HG03060 (cell line): Measurements from ENCODE around the gene TAB2.
"Not testable (repeated sequence)": the region's sequence is repeated elsewhere in the genome, so short reads cannot be mapped to it uniquely, and the experiment has no call there.

Experiments used
- ATAC-seq: cut with Tn5 transposase; IDR thresholded peaks from one replicate; pipeline ENCODE4 v1.9.1; 2021; ENCODE audit warnings: low read depth, moderate number of reproducible peaks; ENCODE audit not compliant: unreplicated experiment

The TAB2 gene

DNA sequence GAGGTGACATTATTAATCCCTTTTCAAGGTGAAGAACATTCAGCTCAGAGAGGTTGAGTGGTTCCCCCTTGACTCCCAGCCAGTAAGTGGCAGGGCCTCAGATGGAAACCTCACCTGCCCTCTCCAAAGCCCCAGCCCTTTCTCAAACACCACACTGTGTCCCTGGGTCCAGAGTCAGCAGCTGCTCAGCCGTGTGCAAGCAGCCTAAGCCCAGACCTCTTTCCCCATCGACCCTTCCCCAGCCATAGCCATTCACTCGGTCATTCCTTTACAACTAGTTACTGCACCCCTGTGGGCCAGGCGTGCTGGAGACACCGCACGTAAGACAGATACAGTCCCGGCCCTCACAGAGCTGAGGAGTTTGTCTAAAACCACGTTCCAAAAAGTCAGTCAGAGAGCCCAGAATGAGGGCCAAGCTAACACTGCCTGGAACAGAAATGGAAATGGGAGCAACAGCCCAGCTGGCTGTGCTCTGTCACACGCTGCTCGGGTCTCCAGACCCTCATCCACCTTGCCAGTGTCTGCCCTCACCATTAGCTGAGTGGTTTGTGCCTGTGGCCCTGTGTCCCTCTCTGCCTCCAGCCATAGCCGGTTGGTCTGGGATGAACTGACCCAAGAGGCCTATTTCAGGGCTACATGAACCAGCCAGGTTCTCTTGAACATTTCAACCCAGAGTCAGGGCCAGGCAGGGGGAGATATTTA is 137.7 kb downstream of the TAB2 start:
- ATAC-seq: no peak

DNA sequence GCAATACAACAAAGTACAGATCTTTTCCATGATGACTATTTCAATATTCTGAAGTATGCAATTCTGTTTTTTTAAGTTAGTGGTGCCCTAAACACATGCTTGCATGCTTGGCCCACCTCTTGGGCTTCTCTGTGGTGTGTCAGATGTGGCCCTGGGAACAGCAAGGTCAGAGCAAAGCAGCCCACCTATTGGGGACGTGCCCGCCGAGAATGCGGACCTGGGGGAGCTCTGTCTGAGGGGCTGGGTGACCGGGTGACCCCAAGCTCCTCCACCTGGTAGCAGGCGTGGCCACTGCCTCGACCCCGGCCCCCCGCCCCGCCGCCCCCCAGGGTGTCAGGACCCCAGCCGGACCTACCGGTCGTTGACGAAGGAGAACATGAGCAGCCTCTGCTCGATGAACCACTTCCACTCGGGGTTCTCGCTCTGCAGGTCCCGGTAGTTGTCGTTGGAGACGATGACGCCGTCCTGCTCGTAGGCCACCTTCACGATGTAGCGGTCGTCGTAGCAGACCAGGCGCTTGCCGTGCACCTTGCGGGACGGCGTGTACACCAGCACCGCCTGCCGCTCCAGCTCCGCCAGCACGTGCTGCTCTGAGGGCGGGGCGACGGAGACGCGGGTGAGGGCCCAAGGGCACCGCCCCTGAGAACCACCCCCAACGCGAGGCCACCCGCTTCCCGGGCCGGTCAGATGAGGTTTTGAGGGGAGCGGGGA is 139.0 kb downstream of the TAB2 start:
- ATAC-seq: no peak

DNA sequence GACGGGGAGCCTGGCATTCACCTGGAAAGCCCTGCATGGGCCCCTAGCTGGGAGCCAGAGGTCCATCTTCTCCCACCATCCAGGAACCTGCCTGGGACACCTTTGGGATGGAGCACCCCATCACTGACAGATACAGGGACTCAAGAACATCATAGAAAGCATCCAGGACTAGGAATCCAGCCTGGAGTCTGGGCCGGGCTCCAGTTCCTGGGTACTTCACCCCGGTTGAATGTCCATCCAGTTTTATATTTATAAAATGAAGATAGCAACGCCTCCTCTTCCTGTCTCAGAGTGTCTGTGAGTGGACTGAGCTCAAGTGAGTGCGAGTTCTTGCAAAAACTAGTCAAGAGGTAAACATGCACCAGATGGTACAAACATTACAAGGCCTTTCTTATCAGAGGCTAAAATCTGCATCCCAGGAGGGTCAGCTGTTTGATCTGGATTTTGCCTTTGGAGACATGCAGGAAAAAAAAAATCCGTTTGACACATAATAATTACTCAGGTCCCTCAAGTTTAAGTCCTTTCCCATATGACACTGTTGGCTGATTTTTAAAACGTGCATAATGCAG is 139.9 kb downstream of the TAB2 start:
- ATAC-seq: no peak

DNA sequence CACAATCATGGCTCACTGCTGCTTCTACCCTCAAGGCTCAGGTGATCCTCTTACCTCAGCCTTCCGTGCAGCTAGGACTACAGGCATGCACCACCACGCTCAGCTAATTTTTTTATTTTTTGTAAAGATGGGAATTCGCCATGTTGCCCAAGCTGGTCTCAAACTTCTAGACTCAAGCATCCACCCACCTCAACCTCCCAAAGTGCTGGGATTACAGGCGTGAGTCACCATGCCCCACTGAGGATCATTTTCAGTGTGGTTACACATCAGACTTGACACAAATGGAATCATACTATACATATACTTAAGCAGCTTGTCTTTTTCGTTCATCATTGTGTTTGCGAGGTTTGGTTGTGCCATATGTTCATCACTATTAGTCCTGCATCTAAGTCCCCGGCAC is 140.7 kb downstream of the TAB2 start:
- no peak for ATAC-seq

DNA sequence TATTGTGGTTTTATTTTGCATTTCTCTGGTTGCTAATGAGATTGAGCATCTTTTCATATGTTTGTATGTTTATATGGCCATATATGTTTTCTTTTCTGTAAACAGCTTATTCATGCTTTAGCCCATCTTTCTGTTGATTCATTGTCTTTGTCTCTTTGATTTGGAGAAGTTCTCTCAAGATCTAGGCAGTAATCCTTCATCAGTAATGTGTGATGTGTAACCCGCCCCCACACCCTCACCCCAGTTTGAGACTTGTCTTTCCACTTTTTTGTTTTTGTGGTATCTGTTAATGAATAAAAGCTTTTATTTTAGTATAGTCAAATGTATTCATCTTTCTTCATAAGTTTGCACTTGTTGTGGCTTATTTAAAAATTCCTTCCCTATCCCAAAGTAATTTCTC is 141.3 kb downstream of the TAB2 start:
- ATAC-seq: no peak

DNA sequence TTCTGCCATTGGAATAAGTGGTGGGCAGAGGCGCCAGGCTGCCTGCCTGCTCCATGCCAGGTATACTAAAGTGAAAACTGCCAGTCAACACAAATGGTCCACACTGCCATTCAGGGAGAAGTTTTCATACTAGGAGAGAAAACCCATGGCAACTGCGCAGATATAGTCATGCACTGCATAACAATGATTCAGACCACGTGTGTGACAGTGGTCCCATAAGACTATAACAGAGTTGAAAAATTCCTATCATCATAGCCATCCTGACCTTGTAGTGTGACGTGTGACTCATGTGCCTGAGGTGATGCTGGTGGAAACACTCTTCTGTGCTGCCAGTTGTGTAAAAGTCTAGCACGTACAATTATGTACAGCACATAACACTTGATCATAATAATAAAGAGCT is 142.2 kb downstream of the TAB2 start:
- ATAC-seq: no peak

DNA sequence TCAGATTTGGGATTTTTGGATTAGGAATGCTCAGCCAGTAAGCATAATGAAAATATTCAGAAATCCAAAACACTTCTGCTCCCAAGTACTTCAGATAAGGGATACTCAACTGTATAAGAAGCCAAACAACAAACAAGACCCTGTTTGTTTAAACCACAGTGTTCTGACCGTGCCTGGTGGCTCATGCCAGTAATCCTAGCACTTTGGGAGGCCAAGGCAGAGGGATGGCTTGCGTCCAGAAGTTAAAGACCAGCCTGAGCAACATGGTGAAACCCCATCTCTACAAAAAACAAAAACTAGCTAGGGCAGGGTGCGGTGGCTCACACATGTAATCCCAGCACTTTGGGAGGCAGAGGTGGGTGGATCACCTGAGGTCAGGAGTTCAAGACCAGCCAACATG is 142.7 kb downstream of the TAB2 start:
- ATAC-seq: not testable (repeated sequence)
